Measurements from ENCODE around the gene PRR36. TPM values are rescaled to one million over a fixed set of nuclear protein-coding genes. Genes with fewer than 3 reads are reported as not detected.

PRR36 gene
- total RNA-seq, 1 experiment from 2014 or later: not detected

DNA sequence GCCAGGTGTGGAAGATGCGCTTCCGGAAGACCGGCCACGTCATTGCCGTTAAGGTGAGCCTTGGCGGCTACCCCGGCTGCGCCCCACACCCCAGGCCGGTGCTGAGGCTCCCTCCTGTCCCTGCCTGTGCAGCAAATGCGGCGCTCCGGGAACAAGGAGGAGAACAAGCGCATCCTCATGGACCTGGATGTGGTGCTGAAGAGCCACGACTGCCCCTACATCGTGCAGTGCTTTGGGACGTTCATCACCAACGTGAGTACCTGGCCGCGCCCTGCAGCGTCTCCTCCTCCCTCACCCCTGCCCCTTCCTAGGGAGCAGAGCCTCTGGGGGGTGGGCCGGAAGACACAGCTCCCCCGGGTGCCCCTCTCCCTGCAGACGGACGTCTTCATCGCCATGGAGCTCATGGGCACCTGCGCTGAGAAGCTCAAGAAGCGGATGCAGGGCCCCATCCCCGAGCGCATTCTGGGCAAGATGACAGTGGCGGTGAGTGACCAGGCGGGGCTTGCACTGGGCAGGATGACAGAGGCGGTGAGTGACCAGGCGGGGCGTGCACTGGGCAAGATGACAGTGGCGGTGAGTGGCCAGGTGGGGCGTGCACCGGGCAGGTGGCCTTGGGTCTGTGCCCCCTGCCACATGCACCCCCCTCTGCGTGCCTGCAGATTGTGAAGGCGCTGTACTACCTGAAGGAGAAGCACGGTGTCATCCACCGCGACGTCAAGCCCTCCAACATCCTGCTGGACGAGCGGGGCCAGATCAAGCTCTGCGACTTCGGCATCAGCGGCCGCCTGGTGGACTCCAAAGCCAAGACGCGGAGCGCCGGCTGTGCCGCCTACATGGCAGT lies 36.4 kb upstream of the PRR36 start:
- no peaks in the 10 kb centered on the region for H3K9me3 ChIP-seq (ENCODE audit: low read length)
- no peaks in the 10 kb centered on the region for H3K9me2 ChIP-seq (replicated peaks; ENCODE audit: insufficient read depth, low read length)
- H4K20me1 ChIP-seq (ENCODE audit: insufficient read depth, low read depth, low read length): no peaks in the 10 kb centered on the region
- H3K36me3 ChIP-seq (ENCODE audit: insufficient read depth, low read length): no peaks in the 10 kb centered on the region
- no peak overlapping the region for H3K27ac ChIP-seq (ENCODE audit: low read length)
- H3K4me2 ChIP-seq (ENCODE audit: low read depth, low read length, poor library complexity, severe bottlenecking): no peak overlapping the region
- peaks cover under 1% of the 10 kb centered on the region; the same call in 1 of the 2 replicates for H3K4me1 ChIP-seq (ENCODE audit: low read length)
- no peak for DNase-seq
- H3K27me3 ChIP-seq (ENCODE audit: low read length): no peaks in the 10 kb centered on the region
- peaks cover 12% of the 10 kb centered on the region for H3K79me2 ChIP-seq (ENCODE audit: low read length)
- H3K9ac ChIP-seq (ENCODE audit: low read length): no peak overlapping the region
- H2AFZ ChIP-seq (ENCODE audit: low read length): no peak overlapping the region
- H3K4me3 ChIP-seq (ENCODE audit: low read length): no peak overlapping the region

DNA sequence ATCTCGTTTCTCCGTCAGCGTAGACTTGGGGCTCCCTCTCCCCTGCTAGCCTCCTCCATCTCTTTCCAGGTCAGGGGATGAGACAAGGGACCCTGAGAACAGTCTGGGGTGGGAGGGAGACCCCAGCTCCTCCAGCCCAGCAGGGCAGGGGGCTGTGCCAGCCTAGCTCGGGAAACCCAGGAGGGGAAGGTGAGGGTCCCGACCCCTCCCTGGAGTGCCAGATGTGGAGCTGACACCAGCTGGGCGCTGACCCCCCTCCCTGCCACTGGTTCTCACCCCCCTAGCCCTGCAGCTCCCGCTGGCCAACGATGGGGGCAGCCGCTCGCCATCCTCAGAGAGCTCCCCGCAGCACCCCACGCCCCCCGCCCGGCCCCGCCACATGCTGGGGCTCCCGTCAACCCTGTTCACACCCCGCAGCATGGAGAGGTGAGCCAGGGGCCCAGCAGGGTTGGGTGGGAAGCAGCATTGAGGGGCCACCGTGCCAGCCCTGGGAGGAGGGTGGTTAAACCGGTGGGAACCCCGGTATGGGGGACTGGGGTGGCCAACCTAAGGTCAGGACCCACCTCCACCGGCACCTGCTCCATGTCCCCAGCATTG lies 35.4 kb upstream of the PRR36 start:
- H3K27me3 ChIP-seq (ENCODE audit: low read length): no peaks in the 10 kb centered on the region
- H3K9me2 ChIP-seq (replicated peaks; ENCODE audit: insufficient read depth, low read length): no peaks in the 10 kb centered on the region
- no peak overlapping the region for H2AFZ ChIP-seq (ENCODE audit: low read length)
- H3K4me2 ChIP-seq (ENCODE audit: low read depth, low read length, poor library complexity, severe bottlenecking): no peak overlapping the region
- no peak overlapping the region for H3K9ac ChIP-seq (ENCODE audit: low read length)
- H4K20me1 ChIP-seq (ENCODE audit: insufficient read depth, low read depth, low read length): no peaks in the 10 kb centered on the region; the same call in 1 of the 2 replicates
- peaks cover 22% of the 10 kb centered on the region for H3K79me2 ChIP-seq (ENCODE audit: low read length)
- DNase-seq: no peak
- H3K4me3 ChIP-seq (ENCODE audit: low read length): no peak overlapping the region
- H3K9me3 ChIP-seq (ENCODE audit: low read length): no peaks in the 10 kb centered on the region
- H3K4me1 ChIP-seq (ENCODE audit: low read length): peaks cover 8% of the 10 kb centered on the region
- no peak overlapping the region for H3K27ac ChIP-seq (ENCODE audit: low read length)
- H3K36me3 ChIP-seq (ENCODE audit: insufficient read depth, low read length): no peaks in the 10 kb centered on the region

DNA sequence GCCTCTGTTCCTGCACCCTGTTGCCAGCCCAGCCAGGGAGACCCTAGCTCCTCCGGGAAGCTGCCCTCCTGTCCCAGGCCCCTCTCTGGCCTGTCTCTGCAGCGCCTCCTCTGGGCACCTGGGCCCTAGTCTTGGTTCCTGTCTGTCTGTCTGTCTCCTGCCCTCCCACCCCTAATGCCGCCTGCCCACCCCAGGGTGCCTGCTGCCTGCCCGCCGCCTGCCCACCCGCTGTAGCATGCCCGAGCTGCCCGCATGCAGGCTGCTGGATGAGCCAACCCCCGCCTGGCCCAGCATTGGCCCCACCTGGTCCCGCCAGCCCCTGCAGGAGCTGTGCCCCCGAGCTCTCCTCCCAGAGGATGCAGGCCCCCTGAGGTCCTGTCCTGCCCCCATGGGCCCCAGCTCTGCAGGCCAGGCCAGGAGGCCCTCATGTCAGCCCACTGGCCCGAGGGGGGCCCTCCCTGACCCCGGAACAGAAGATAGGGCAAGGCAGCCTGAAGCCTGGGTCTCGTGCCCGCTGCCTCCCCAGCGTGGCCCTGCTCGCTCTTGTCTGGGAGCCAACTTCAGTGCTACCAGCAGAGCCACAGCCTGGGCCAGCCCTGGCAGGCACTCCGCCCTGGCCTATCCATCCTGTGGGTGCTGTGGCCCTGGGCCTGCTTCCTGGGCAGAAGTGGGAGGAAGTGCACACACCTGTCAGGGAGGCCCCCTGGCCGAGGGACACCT lies 34.7 kb upstream of the PRR36 start:
- Histone ChIP-seq H3K79me2 (ENCODE audit: low read length) (peaks cover 27% of the 10 kb centered on the region), H3K9ac (ENCODE audit: low read length) (no peak overlapping the region), H2AFZ (ENCODE audit: low read length) (no peak overlapping the region), H4K20me1 (ENCODE audit: insufficient read depth, low read depth, low read length) (no peaks in the 10 kb centered on the region; the same call in 1 of the 2 replicates), H3K4me3 (ENCODE audit: low read length) (no peak overlapping the region), H3K4me2 (ENCODE audit: low read depth, low read length, poor library complexity, severe bottlenecking) (no peak overlapping the region), H3K36me3 (ENCODE audit: insufficient read depth, low read length) (no peaks in the 10 kb centered on the region), H3K27me3 (ENCODE audit: low read length) (no peaks in the 10 kb centered on the region), H3K9me2 (replicated peaks; ENCODE audit: insufficient read depth, low read length) (no peaks in the 10 kb centered on the region), H3K27ac (ENCODE audit: low read length) (no peak overlapping the region), H3K4me1 (ENCODE audit: low read length) (peaks cover 9% of the 10 kb centered on the region), H3K9me3 (ENCODE audit: low read length) (no peaks in the 10 kb centered on the region)
- no peak for DNase-seq

DNA sequence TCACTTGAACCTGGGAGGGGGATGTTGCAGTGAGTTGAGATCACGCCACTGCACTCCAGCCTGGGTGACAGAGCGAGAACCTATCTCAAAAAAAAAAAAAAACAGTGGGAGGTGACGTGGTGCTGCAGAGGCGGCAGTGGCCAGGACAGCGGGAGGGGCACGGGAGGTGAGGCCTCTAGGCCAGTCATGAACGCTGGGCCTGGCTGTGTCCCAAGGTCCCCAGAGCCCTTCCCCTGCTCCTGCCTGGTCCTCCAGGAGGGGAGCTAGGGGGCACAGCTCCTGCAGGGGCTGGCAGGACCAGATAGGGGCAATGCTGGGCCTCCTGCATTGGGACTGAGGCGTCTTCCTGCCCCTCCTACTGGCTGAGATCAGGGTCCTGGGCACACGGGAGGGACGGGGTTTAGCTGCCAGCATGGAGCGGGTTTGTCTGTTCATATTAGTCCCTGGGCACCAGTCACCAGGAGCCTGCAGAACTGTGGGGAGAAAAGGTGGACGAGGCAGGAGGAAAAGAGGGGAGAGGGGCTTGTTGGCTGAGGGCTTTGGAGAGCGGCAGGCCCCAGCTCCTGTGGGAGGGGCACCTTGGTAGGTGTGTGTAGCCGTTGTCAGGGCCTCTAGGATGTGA lies 34.0 kb upstream of the PRR36 start:
- H3K9me3 ChIP-seq (ENCODE audit: low read length): no peaks in the 10 kb centered on the region
- DNase-seq: no peak
- no peaks in the 10 kb centered on the region for H3K36me3 ChIP-seq (ENCODE audit: insufficient read depth, low read length)
- no peak overlapping the region for H3K4me2 ChIP-seq (ENCODE audit: low read depth, low read length, poor library complexity, severe bottlenecking)
- no peaks in the 10 kb centered on the region for H3K27me3 ChIP-seq (ENCODE audit: low read length)
- H4K20me1 ChIP-seq (ENCODE audit: insufficient read depth, low read depth, low read length): no peaks in the 10 kb centered on the region; the same call in 1 of the 2 replicates
- peaks cover 27% of the 10 kb centered on the region for H3K79me2 ChIP-seq (ENCODE audit: low read length)
- H3K9me2 ChIP-seq (replicated peaks; ENCODE audit: insufficient read depth, low read length): no peaks in the 10 kb centered on the region
- no peak overlapping the region for H3K4me3 ChIP-seq (ENCODE audit: low read length)
- H3K27ac ChIP-seq (ENCODE audit: low read length): no peak overlapping the region
- peaks cover 11% of the 10 kb centered on the region for H3K4me1 ChIP-seq (ENCODE audit: low read length)
- no peak overlapping the region for H3K9ac ChIP-seq (ENCODE audit: low read length)
- no peak overlapping the region for H2AFZ ChIP-seq (ENCODE audit: low read length)

DNA sequence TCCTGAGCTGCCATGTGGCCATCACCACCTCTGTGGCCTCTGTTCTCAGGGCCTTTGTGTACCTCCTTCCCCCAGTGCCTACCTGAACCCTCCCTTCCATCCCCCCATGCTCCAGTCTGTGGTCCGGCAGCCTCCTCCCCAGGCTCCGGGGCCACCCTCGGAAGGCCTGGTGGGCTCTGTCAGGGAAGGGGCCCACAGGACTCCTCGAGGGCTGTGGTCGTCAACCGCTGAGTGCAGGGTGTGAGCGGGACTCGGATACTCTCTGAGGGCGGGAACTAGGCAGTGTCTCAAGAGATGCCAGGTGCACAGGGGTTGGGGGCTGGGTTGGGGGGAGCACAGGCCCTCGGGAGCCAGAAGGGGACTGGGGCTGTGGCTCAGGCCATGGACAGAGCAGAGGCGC lies 33.4 kb upstream of the PRR36 start:
- no peak for DNase-seq
- H2AFZ ChIP-seq (ENCODE audit: low read length): no peak overlapping the region
- H3K9ac ChIP-seq (ENCODE audit: low read length): no peak overlapping the region
- no peak overlapping the region for H3K4me2 ChIP-seq (ENCODE audit: low read depth, low read length, poor library complexity, severe bottlenecking)
- no peaks in the 10 kb centered on the region for H3K9me2 ChIP-seq (replicated peaks; ENCODE audit: insufficient read depth, low read length)
- H3K4me3 ChIP-seq (ENCODE audit: low read length): no peak overlapping the region
- peaks cover 27% of the 10 kb centered on the region for H3K79me2 ChIP-seq (ENCODE audit: low read length)
- H3K36me3 ChIP-seq (ENCODE audit: insufficient read depth, low read length): no peaks in the 10 kb centered on the region
- no peaks in the 10 kb centered on the region for H3K27me3 ChIP-seq (ENCODE audit: low read length)
- H3K4me1 ChIP-seq (ENCODE audit: low read length): peaks cover 17% of the 10 kb centered on the region
- no peaks in the 10 kb centered on the region; the same call in 1 of the 2 replicates for H4K20me1 ChIP-seq (ENCODE audit: insufficient read depth, low read depth, low read length)
- no peak overlapping the region for H3K27ac ChIP-seq (ENCODE audit: low read length)
- H3K9me3 ChIP-seq (ENCODE audit: low read length): no peaks in the 10 kb centered on the region

DNA sequence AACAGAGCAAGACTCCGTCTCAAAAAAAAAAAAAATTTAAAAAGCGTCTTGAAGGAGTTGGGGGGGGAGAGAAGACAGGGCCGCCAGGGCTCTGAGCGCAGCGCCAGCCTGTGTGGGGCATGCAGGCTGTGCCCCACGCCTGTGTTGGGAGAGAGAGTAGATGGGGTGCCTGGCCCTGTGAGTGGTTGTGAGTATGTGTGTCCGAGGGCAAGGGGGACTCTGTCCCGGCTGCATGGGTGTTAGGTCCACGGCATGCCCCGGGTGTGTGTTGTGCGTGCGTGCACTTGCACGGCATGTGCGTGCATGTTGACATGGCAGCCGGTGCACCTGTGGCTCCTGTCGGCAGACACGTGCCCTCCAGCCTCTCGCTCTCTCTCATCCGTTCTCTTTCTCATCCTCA lies 32.9 kb upstream of the PRR36 start:
- no peak for DNase-seq
- H3K9me2 ChIP-seq (replicated peaks; ENCODE audit: insufficient read depth, low read length): no peaks in the 10 kb centered on the region
- H3K27ac ChIP-seq (ENCODE audit: low read length): no peak overlapping the region
- H3K9ac ChIP-seq (ENCODE audit: low read length): no peak overlapping the region
- H3K36me3 ChIP-seq (ENCODE audit: insufficient read depth, low read length): no peaks in the 10 kb centered on the region
- H3K4me2 ChIP-seq (ENCODE audit: low read depth, low read length, poor library complexity, severe bottlenecking): no peak overlapping the region
- no peaks in the 10 kb centered on the region for H3K9me3 ChIP-seq (ENCODE audit: low read length)
- H4K20me1 ChIP-seq (ENCODE audit: insufficient read depth, low read depth, low read length): no peaks in the 10 kb centered on the region; the same call in 1 of the 2 replicates
- no peak overlapping the region for H2AFZ ChIP-seq (ENCODE audit: low read length)
- no peaks in the 10 kb centered on the region for H3K27me3 ChIP-seq (ENCODE audit: low read length)
- no peak overlapping the region for H3K4me3 ChIP-seq (ENCODE audit: low read length)
- H3K79me2 ChIP-seq (ENCODE audit: low read length): peaks cover 27% of the 10 kb centered on the region
- peaks cover 19% of the 10 kb centered on the region for H3K4me1 ChIP-seq (ENCODE audit: low read length)

DNA sequence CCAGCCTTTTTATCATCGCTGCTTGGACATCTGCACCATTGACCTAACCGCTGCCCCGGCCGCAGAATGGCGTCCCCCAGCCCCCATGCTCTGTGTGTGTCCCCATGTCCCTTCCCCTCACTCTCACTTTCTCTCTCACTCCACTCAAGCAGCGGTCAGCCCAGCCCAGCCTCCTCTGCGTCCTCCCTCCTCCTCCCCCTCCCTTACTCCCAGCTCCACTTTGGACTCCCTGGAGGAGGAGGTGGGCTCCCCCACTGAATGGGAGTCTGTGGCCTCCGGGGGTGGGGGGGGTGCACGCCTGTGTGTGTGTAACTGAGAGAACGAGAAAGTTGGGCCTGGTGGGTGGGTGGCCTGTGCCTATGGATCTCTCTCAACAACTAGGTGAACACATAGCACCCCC lies 31.7 kb upstream of the PRR36 start:
- Histone ChIP-seq H3K27ac (ENCODE audit: low read length) (no peak overlapping the region), H3K9me2 (replicated peaks; ENCODE audit: insufficient read depth, low read length) (no peaks in the 10 kb centered on the region), H4K20me1 (ENCODE audit: insufficient read depth, low read depth, low read length) (no peaks in the 10 kb centered on the region; the same call in 1 of the 2 replicates), H3K4me3 (ENCODE audit: low read length) (no peak overlapping the region), H3K4me1 (ENCODE audit: low read length) (peaks cover 19% of the 10 kb centered on the region), H3K36me3 (ENCODE audit: insufficient read depth, low read length) (no peaks in the 10 kb centered on the region), H3K9me3 (ENCODE audit: low read length) (no peaks in the 10 kb centered on the region), H3K79me2 (ENCODE audit: low read length) (peaks cover 27% of the 10 kb centered on the region), H3K27me3 (ENCODE audit: low read length) (no peaks in the 10 kb centered on the region), H3K9ac (ENCODE audit: low read length) (0 out of 2 replicates have a peak overlapping the region, but pooled peaks have one; percentile 10), H2AFZ (ENCODE audit: low read length) (no peak overlapping the region), H3K4me2 (ENCODE audit: low read depth, low read length, poor library complexity, severe bottlenecking) (no peak overlapping the region)
- no peak for DNase-seq
